Keratinocyte (primary cell): ENCODE results near the gene PUS1. TPM values are rescaled to one million over a fixed set of nuclear protein-coding genes. Genes with fewer than 3 reads are reported as not detected.

Source experiments
- DNase-seq: peaks from one replicate; pipeline ENCODE4 v3.0.0-alpha.2; 2011; ENCODE audit warnings: low read depth, missing footprints, low spot score
- FAIRE-seq: peaks from 2 replicates; lab custom pipeline; 2011; peaks lifted over from hg19 to GRCh38; lab: Jason Lieb, UNC
- H2AFZ ChIP-seq: 2 replicates; pipeline ENCODE4 v1.6.0; 2012; ENCODE audit warnings: low read length, control low read depth, inconsistent platforms; ENCODE audit not compliant: control insufficient read depth
- H3K27ac ChIP-seq: 2 replicates; pipeline ENCODE4 v1.5.1; 2011; ENCODE audit warnings: low read length; ENCODE audit not compliant: control insufficient read depth, insufficient read depth
- H3K27me3 ChIP-seq: 3 replicates; pipeline ENCODE4 v1.6.0; 2011; ENCODE audit warnings: low read length; ENCODE audit not compliant: control insufficient read depth, insufficient read depth; ENCODE audit errors: extremely low read depth
- H3K36me3 ChIP-seq, 2 experiments: 2 replicates in 1 of 2; 3 replicates in 1 of 2; pipeline ENCODE4 v1.5.1; 2011; ENCODE audit warnings: low read length in 2 of 2, mild to moderate bottlenecking in 1 of 2; ENCODE audit not compliant: control insufficient read depth in 2 of 2, insufficient read depth in 2 of 2; ENCODE audit errors: extremely low read depth in 1 of 2
- H3K4me1 ChIP-seq: 3 replicates; pipeline ENCODE4 v1.5.1; 2011; ENCODE audit warnings: low read length; ENCODE audit not compliant: control insufficient read depth, insufficient read depth; ENCODE audit errors: extremely low read depth
- H3K4me2 ChIP-seq: 3 replicates; pipeline ENCODE4 v1.6.0; 2011; ENCODE audit warnings: low read depth, low read length; ENCODE audit not compliant: control insufficient read depth, insufficient read depth; ENCODE audit errors: extremely low read depth
- H3K4me3 ChIP-seq, 3 experiments: fragments of 200-600 bp in 1 of 3; sonication (generic) in 1 of 3; 2 replicates in 2 of 3; 3 replicates in 1 of 3; pipeline ENCODE4 v1.5.1; 2011 to 2016; ENCODE audit warnings: low read length in 3 of 3, mild to moderate bottlenecking in 3 of 3, control low read depth in 2 of 3, inconsistent platforms in 1 of 3, low read depth in 1 of 3, mixed read lengths in 1 of 3, mixed run types in 1 of 3, moderate library complexity in 1 of 3; ENCODE audit not compliant: control insufficient read depth in 2 of 3, insufficient read depth in 2 of 3; ENCODE audit errors: extremely low read depth in 1 of 3
- H3K79me2 ChIP-seq: 2 replicates; pipeline ENCODE4 v1.6.0; 2012; ENCODE audit warnings: low read length; ENCODE audit not compliant: control insufficient read depth, insufficient read depth
- H3K9ac ChIP-seq: 3 replicates; pipeline ENCODE4 v1.6.0; 2011; ENCODE audit warnings: low read length; ENCODE audit not compliant: control insufficient read depth, insufficient read depth; ENCODE audit errors: extremely low read depth
- H3K9me1 ChIP-seq: 3 replicates; pipeline ENCODE4 v1.6.0; 2011; ENCODE audit warnings: low read length; ENCODE audit not compliant: control insufficient read depth, insufficient read depth; ENCODE audit errors: extremely low read depth
- H3K9me3 ChIP-seq: 2 replicates; pipeline ENCODE4 v1.5.1; 2012; ENCODE audit warnings: low read depth, low read length; ENCODE audit not compliant: control insufficient read depth
- H4K20me1 ChIP-seq: 3 replicates; pipeline ENCODE4 v1.6.0; 2011; ENCODE audit warnings: low read length; ENCODE audit not compliant: control insufficient read depth, insufficient read depth; ENCODE audit errors: extremely low read depth
- CTCF ChIP-seq, 3 experiments: IDR thresholded peaks in 1 of 3; conservative IDR thresholded peaks in 1 of 3; optimal IDR thresholded peaks in 1 of 3; 2 replicates in 2 of 3; 3 replicates in 1 of 3; pipeline versions ENCODE3 to v1.5.1; 2011; ENCODE audit warnings: low read length in 3 of 3, mild to moderate bottlenecking in 3 of 3, moderate library complexity in 2 of 3, control low read depth in 1 of 3, inconsistent platforms in 1 of 3; ENCODE audit not compliant: insufficient read depth in 2 of 3; ENCODE audit errors: extremely low read depth in 1 of 3
- EZH2 ChIP-seq: IDR thresholded peaks from one replicate; pipeline ENCODE4 v1.6.1; 2012; ENCODE audit warnings: inconsistent platforms, mild to moderate bottlenecking, low read length, moderate library complexity
- dilution Hi-C: fragments of 300-500 bp; cut with MboI; formaldehyde crosslinking; loops from one replicate; pipeline ENCODE4 v1.7.0; 2020; ENCODE audit warnings: low sequenced_read_pairs; ENCODE audit not compliant: extremely low pct_ligation_motif_present
- polyA plus RNA-seq, 5 experiments: library from polyadenylated mRNA; depleted of rRNA in 3 of 5; stranded (reverse) in 3 of 5; stranded (forward) in 1 of 5; unstranded in 1 of 5; fragments of >200 nt; gene quantifications; 1 replicate in 1 of 5; 2 replicates in 3 of 5; 3 replicates in 1 of 5; pipeline versions ENCODE4 v1.2.1 to v1.2.3, GENCODE V29; 2011 to 2012; ENCODE audit warnings: missing spikeins in 2 of 5, low read depth in 1 of 5, low replicate concordance in 1 of 5

PUS1 gene
- polyA plus RNA-seq, 1 donor (not counting 4 experiments of a cell fraction or from before 2014, with no cell fraction given) = 25.8 TPM

GRCh38 chr12:131920902-131921840, 7.9 kb upstream of the PUS1 start:
- Histone ChIP-seq H3K9me3 (no peaks in the 10 kb centered on the region), H3K4me1 (no peaks in the 10 kb centered on the region), H3K79me2 (no peaks in the 10 kb centered on the region), H3K4me2 (no peak overlapping the region), H3K27me3 (no peaks in the 10 kb centered on the region), H3K9me1 (no peaks in the 10 kb centered on the region), H3K9ac (no peak overlapping the region), H3K27ac (no peak overlapping the region), H3K4me3 (no peak overlapping the region), H4K20me1 (no peaks in the 10 kb centered on the region), H2AFZ (no peak overlapping the region), H3K36me3 (peaks cover 0 to 21% of the 10 kb centered on the region in 2 experiments)
- DNase-seq (no peak), FAIRE-seq (no peak)
- TF ChIP-seq EZH2 (no peak), CTCF (optimal IDR thresholded peaks at IDR 0.05 in 1 of 3, IDR thresholded peaks at IDR 0.05 in 1 of 3, conservative IDR thresholded peaks at IDR 0.05 in 1 of 3; ENCODE audit: extremely low read depth in 1 of 3, insufficient read depth in 2 of 3, low read length in 3 of 3) (no peak)
- dilution Hi-C loops = no loop called here

- Histone ChIP-seq H3K4me1 (no peaks in the 10 kb centered on the region), H3K27me3 (no peaks in the 10 kb centered on the region), H3K36me3 (peaks cover 0 to 15% of the 10 kb centered on the region in 2 experiments), H4K20me1 (no peaks in the 10 kb centered on the region), H2AFZ (no peak overlapping the region), H3K9ac (no peak overlapping the region), H3K4me2 (no peak overlapping the region), H3K9me1 (no peaks in the 10 kb centered on the region), H3K27ac (no peak overlapping the region), H3K9me3 (no peaks in the 10 kb centered on the region), H3K79me2 (no peaks in the 10 kb centered on the region), H3K4me3 (no peak overlapping the region)
- dilution Hi-C loops = no loop called here
- no peak for TF ChIP-seq CTCF (optimal IDR thresholded peaks at IDR 0.05 in 1 of 3, IDR thresholded peaks at IDR 0.05 in 1 of 3, conservative IDR thresholded peaks at IDR 0.05 in 1 of 3; ENCODE audit: extremely low read depth in 1 of 3, insufficient read depth in 2 of 3, low read length in 3 of 3)
- no peak for TF ChIP-seq EZH2
- DNase-seq (no peak), FAIRE-seq (no peak)
Observed at GRCh38 chr12:131921866-131922769, 7.0 kb upstream of the PUS1 start.
